H1 (cell line): ENCODE results near the gene MACROD2. TPM values are rescaled to one million over a fixed set of nuclear protein-coding genes. Genes with fewer than 3 reads are reported as not detected.

Experiments
- CTCF ChIA-PET: fragments of 300-600 bp; sonication (Branson Sonifier 250); formaldehyde crosslinking; loops from one replicate; lab custom pipeline; 2021; ENCODE audit not compliant: partially characterized antibody; lab: Charles Lee
- POLR2A ChIA-PET: fragments of 300-600 bp; sonication (Branson Sonifier 250); formaldehyde crosslinking; loops from one replicate; lab custom pipeline; 2021; ENCODE audit warnings: inconsistent platforms; ENCODE audit not compliant: partially characterized antibody; lab: Charles Lee
- DNase-seq, 2 experiments: peaks; one replicate each; pipeline versions ENCODE4 v3.0.0 to v3.0.0-alpha.2; 2010 to 2022; ENCODE audit warnings: low spot score in 2 of 2, low read depth in 1 of 2, mixed read lengths in 1 of 2
- FAIRE-seq: peaks from 2 replicates; lab custom pipeline; 2011; peaks lifted over from hg19 to GRCh38; lab: Jason Lieb, UNC
- H2AFZ ChIP-seq: 2 replicates; pipeline ENCODE4 v1.8.1; 2012; ENCODE audit warnings: low read length, inconsistent platforms
- H2AK5ac ChIP-seq: 2 replicates; pipeline ENCODE4 v1.6.1; 2013; ENCODE audit warnings: low read depth, low read length
- H2BK120ac ChIP-seq: replicated peaks from 2 replicates; pipeline ENCODE3; 2013; ENCODE audit warnings: low read depth, low read length, inconsistent platforms
- H2BK12ac ChIP-seq: 2 replicates; pipeline ENCODE4 v1.6.1; 2013; ENCODE audit warnings: low read depth, low read length
- H2BK15ac ChIP-seq: 2 replicates; pipeline ENCODE4 v1.6.1; 2013; ENCODE audit warnings: low read length
- H2BK20ac ChIP-seq: 2 replicates; pipeline ENCODE4 v1.6.1; 2013; ENCODE audit warnings: low read length
- H2BK5ac ChIP-seq: 2 replicates; pipeline ENCODE4 v1.6.1; 2013; ENCODE audit warnings: low read depth, low read length
- H3K14ac ChIP-seq: 2 replicates; pipeline ENCODE4 v1.6.1; 2013; ENCODE audit warnings: inconsistent platforms; ENCODE audit not compliant: insufficient read length
- H3K18ac ChIP-seq: 2 replicates; pipeline ENCODE4 v1.6.1; 2013; ENCODE audit warnings: low read length; ENCODE audit errors: extremely low read depth
- H3K23ac ChIP-seq: 2 replicates; pipeline ENCODE4 v1.6.1; 2013; ENCODE audit warnings: inconsistent platforms; ENCODE audit not compliant: insufficient read length
- H3K23me2 ChIP-seq: 2 replicates; pipeline ENCODE4 v1.6.1; 2013; ENCODE audit warnings: low read depth, low read length
- H3K27ac ChIP-seq: 2 replicates; pipeline ENCODE4 v1.6.1; 2011; ENCODE audit warnings: low read depth, low read length, inconsistent platforms
- H3K27me3 ChIP-seq, 4 experiments: replicated peaks in 1 of 4; 1 replicate in 1 of 4; 2 replicates in 3 of 4; pipeline versions ENCODE4 v1.6.1 to v1.8.1; 2011 to 2013; ENCODE audit warnings: low read length in 3 of 4, mild to moderate bottlenecking in 3 of 4, inconsistent platforms in 2 of 4, mixed read lengths in 2 of 4, moderate library complexity in 1 of 4; ENCODE audit not compliant: control insufficient read depth in 3 of 4, insufficient read depth in 3 of 4; ENCODE audit errors: extremely low read depth in 1 of 4
- H3K36me3 ChIP-seq, 4 experiments: 2 replicates each; pipeline versions ENCODE4 v1.6.1 to v1.8.1; 2011 to 2013; ENCODE audit warnings: mild to moderate bottlenecking in 4 of 4, low read length in 3 of 4, moderate library complexity in 2 of 4, control low read depth in 1 of 4, inconsistent platforms in 1 of 4; ENCODE audit not compliant: insufficient read depth in 4 of 4, control insufficient read depth in 2 of 4
- H3K4ac ChIP-seq: replicated peaks from 2 replicates; pipeline ENCODE3; 2013; ENCODE audit warnings: low read length, low read depth, mixed read lengths, inconsistent platforms; ENCODE audit not compliant: insufficient read length
- H3K4me1 ChIP-seq, 4 experiments: replicated peaks in 1 of 4; 1 replicate in 1 of 4; 2 replicates in 3 of 4; pipeline versions ENCODE4 v1.6.1 to v1.8.1; 2011 to 2013; ENCODE audit warnings: low read length in 3 of 4, inconsistent platforms in 2 of 4, mixed read lengths in 1 of 4; ENCODE audit not compliant: insufficient read depth in 4 of 4, control insufficient read depth in 3 of 4
- H3K4me2 ChIP-seq, 2 experiments: 2 replicates each; pipeline versions ENCODE4 v1.6.1 to v1.8.1; 2011 to 2013; ENCODE audit warnings: low read depth in 2 of 2, low read length in 2 of 2, control low read depth in 1 of 2, inconsistent platforms in 1 of 2, mild to moderate bottlenecking in 1 of 2; ENCODE audit not compliant: insufficient read depth in 1 of 2
- H3K4me3 ChIP-seq, 4 experiments: fragments of 200-600, 300-600 bp in 1 of 4; sonication (generic), shearing (Covaris generic), sonication (Bioruptor Twin) in 1 of 4; 2 replicates each; pipeline versions ENCODE4 v1.5.1 to v1.8.1; 2011 to 2016; ENCODE audit warnings: low read length in 4 of 4, low read depth in 3 of 4, control low read depth in 2 of 4, inconsistent platforms in 2 of 4, mild to moderate bottlenecking in 2 of 4, mixed read lengths in 1 of 4, moderate library complexity in 1 of 4; ENCODE audit not compliant: insufficient read depth in 2 of 4; ENCODE audit errors: extremely low read depth in 1 of 4
- H3K56ac ChIP-seq: replicated peaks from 2 replicates; pipeline ENCODE3; 2013; ENCODE audit warnings: low read depth, mild to moderate bottlenecking, mixed read lengths, low read length, inconsistent platforms; ENCODE audit not compliant: insufficient read length
- H3K79me1 ChIP-seq: 2 replicates; pipeline ENCODE4 v1.6.1; 2013; ENCODE audit warnings: low read depth, low read length, control low read depth
- H3K79me2 ChIP-seq, 2 experiments: 2 replicates each; pipeline versions ENCODE4 v1.6.1 to v1.8.1; 2012 to 2013; ENCODE audit warnings: low read length in 2 of 2, mild to moderate bottlenecking in 2 of 2, inconsistent platforms in 1 of 2; ENCODE audit not compliant: insufficient read depth in 2 of 2, control insufficient read depth in 1 of 2
- H3K9ac ChIP-seq, 4 experiments: replicated peaks in 1 of 4; 1 replicate in 1 of 4; 2 replicates in 3 of 4; pipeline versions ENCODE4 v1.6.1 to v1.8.1; 2011 to 2013; ENCODE audit warnings: low read depth in 3 of 4, low read length in 3 of 4, control low read depth in 2 of 4, mild to moderate bottlenecking in 2 of 4, moderate library complexity in 2 of 4, inconsistent platforms in 1 of 4; ENCODE audit errors: extremely low read depth in 1 of 4
- H3K9me3 ChIP-seq, 2 experiments: 2 replicates each; pipeline versions ENCODE4 v1.6.1 to v1.8.1; 2012 to 2013; ENCODE audit warnings: mild to moderate bottlenecking in 2 of 2, moderate library complexity in 2 of 2, control low read depth in 1 of 2, inconsistent platforms in 1 of 2, low read depth in 1 of 2, low read length in 1 of 2, mixed read lengths in 1 of 2; ENCODE audit not compliant: insufficient read depth in 2 of 2
- H4K20me1 ChIP-seq, 2 experiments: replicated peaks in 1 of 2; 2 replicates each; pipeline versions ENCODE3 to v1.8.1; 2011 to 2013; ENCODE audit warnings: inconsistent platforms in 2 of 2, low read length in 2 of 2, mild to moderate bottlenecking in 1 of 2; ENCODE audit not compliant: insufficient read depth in 2 of 2, control insufficient read depth in 1 of 2
- H4K5ac ChIP-seq: 2 replicates; pipeline ENCODE4 v1.6.1; 2013; ENCODE audit warnings: low read length, low read depth, mixed read lengths, inconsistent platforms; ENCODE audit not compliant: insufficient read length
- H4K8ac ChIP-seq: 2 replicates; pipeline ENCODE4 v1.8.0; 2013; ENCODE audit warnings: mild to moderate bottlenecking, moderate library complexity, low read length, inconsistent platforms; ENCODE audit not compliant: insufficient read depth; ENCODE audit errors: extremely low read depth
- H4K91ac ChIP-seq: replicated peaks from 2 replicates; pipeline ENCODE3; 2013; ENCODE audit warnings: low read length, mixed read lengths, inconsistent platforms; ENCODE audit not compliant: insufficient read length
- CHD1 ChIP-seq: IDR thresholded peaks from 2 replicates; pipeline ENCODE4 v1.6.1; 2012; ENCODE audit warnings: low read depth, low read length, improper control_type of control experiment
- FOSL1 ChIP-seq: IDR thresholded peaks from 2 replicates; pipeline ENCODE4 v1.6.1; 2011; ENCODE audit warnings: mild to moderate bottlenecking, low read depth, low read length, moderate library complexity; ENCODE audit not compliant: insufficient read depth
- HDAC2 ChIP-seq, 2 experiments: fragments of 300-600 bp in 1 of 2; sonication (generic) in 1 of 2; IDR thresholded peaks; 2 replicates each; pipeline ENCODE4 v1.6.1; 2011 to 2012; ENCODE audit warnings: low read depth in 2 of 2, low read length in 2 of 2, mild to moderate bottlenecking in 2 of 2, moderate library complexity in 2 of 2, borderline replicate concordance in 1 of 2, inconsistent platforms in 1 of 2
- JUN ChIP-seq: IDR thresholded peaks from 2 replicates; pipeline ENCODE4 v1.6.1; 2011; ENCODE audit warnings: low read depth, mild to moderate bottlenecking, improper control_type of control experiment, low read length
- POU5F1 ChIP-seq: IDR thresholded peaks from 2 replicates; pipeline ENCODE4 v1.6.1; 2011; ENCODE audit warnings: low read depth, mild to moderate bottlenecking, low read length, moderate library complexity
- RFX5 ChIP-seq: IDR thresholded peaks from 2 replicates; pipeline ENCODE4 v1.6.1; 2011; ENCODE audit warnings: low read depth, low read length, improper control_type of control experiment, borderline replicate concordance
- TBP ChIP-seq: IDR thresholded peaks from 2 replicates; pipeline ENCODE4 v1.6.1; 2011; ENCODE audit warnings: low read depth, low read length, improper control_type of control experiment
- WGBS, 2 experiments: shearing (Covaris generic) in 1 of 2; methylation state at CpG; one replicate each; pipeline versions ENCODE4 v1.1.6 to v1.1.7; 2013 to 2015; ENCODE audit warnings: low lambda C conversion rate in 2 of 2, mixed read lengths in 2 of 2, inconsistent platforms in 1 of 2, low coverage in 1 of 2, missing lambda C conversion rate in 1 of 2; ENCODE audit not compliant: insufficient replicate concordance in 2 of 2, insufficient coverage in 1 of 2, insufficient read length in 1 of 2; ENCODE audit errors: extremely low coverage in 1 of 2, missing lambda C conversion rate in 1 of 2; 5-methylcytosine and 5-hydroxymethylcytosine counted together
- polyA plus RNA-seq, 7 experiments: library from polyadenylated mRNA; depleted of rRNA in 3 of 7; stranded (reverse) in 5 of 7; unstranded in 2 of 7; fragments of >200 nt in 5 of 7; fragments of 200-250 nt in 2 of 7; gene quantifications; 1 replicate in 5 of 7; 2 replicates in 1 of 7; 4 replicates in 1 of 7; pipeline versions ENCODE4 v1.2.1 to v1.2.3, GENCODE V29; 2011 to 2013; ENCODE audit warnings: missing spikeins in 2 of 7, mixed read lengths in 2 of 7
- total RNA-seq: library from RNA; stranded (reverse); fragmentation: NEBNext Ultra II Directional; extraction: Animal tissue kit (Norgen Biotek cat#: 25700); gene quantifications from 2 replicates; pipeline ENCODE4 v1.2.1, GENCODE V29; 2021
- TF ChIP-seq, protein P1 (sequence below): IDR thresholded peaks from 2 replicates; pipeline ENCODE4 v1.6.1; 2011; ENCODE audit warnings: low read length, improper control_type of control experiment

Gene MACROD2
- total and polyA plus RNA-seq, 2 of the 8 experiments (the other 6 are each of a cell fraction or from before 2014, with no cell fraction given) = 0.70 to 3.9 TPM

DNA sequence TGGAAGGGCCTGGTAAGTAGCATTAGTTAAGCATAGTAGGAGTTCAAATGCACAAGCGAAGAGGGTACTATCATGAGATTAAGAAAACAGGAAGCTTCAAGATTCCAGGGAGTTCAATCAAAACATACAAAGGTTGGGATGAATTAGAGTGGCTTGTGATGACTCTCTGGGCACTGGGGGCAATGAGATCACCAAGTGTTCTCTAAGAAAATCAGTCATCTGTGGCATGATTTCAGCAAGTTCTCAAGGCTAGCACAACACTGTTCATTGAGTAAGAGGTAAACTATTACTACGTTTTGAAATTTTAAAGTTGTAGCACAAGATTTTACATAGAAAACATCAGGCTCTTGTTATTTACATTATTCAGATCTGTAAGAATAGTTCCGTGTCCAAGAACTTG lies 481.8 kb downstream of the MACROD2 start:
- no peak overlapping the region for H2BK120ac ChIP-seq
- H2AK5ac ChIP-seq = no peak overlapping the region
- no peak overlapping the region for H3K4me3 ChIP-seq
- no peak overlapping the region for H4K8ac ChIP-seq
- H2BK20ac ChIP-seq = no peak overlapping the region
- no peak overlapping the region for H3K4ac ChIP-seq
- H3K23me2 ChIP-seq = no peaks in the 10 kb centered on the region
- no peak for TF ChIP-seq FOSL1
- no peak for TF ChIP-seq HDAC2 (IDR thresholded peaks at IDR 0.05; ENCODE audit: borderline replicate concordance in 1 of 2, low read depth in 2 of 2, low read length in 2 of 2)
- no peak for TF ChIP-seq POU5F1
- TF ChIP-seq, protein P1, sequence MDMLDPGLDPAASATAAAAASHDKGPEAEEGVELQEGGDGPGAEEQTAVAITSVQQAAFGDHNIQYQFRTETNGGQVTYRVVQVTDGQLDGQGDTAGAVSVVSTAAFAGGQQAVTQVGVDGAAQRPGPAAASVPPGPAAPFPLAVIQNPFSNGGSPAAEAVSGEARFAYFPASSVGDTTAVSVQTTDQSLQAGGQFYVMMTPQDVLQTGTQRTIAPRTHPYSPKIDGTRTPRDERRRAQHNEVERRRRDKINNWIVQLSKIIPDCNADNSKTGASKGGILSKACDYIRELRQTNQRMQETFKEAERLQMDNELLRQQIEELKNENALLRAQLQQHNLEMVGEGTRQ = no peak
- no peak for TF ChIP-seq JUN
- no peak for TF ChIP-seq CHD1
- no peak for TF ChIP-seq RFX5
- TF ChIP-seq TBP = no peak
- no peaks in the 10 kb centered on the region for H3K79me2 ChIP-seq
- no peaks in the 10 kb centered on the region; a peak in 1 of 7 replicates for H3K4me1 ChIP-seq
- H3K27me3 ChIP-seq = no peaks in the 10 kb centered on the region
- ChIA-PET CTCF (no interaction called here), POLR2A (no interaction called here)
- no peak overlapping the region for H3K14ac ChIP-seq
- no peak overlapping the region for H2BK12ac ChIP-seq
- H2AFZ ChIP-seq = no peak overlapping the region; the same call in none of the 2 replicates
- no peaks in the 10 kb centered on the region for H3K9me3 ChIP-seq
- no peak overlapping the region for H3K56ac ChIP-seq
- no peaks in the 10 kb centered on the region for H3K79me1 ChIP-seq
- no peaks in the 10 kb centered on the region for H3K36me3 ChIP-seq
- FAIRE-seq (no peak), DNase-seq (no peak)
- no peak overlapping the region for H3K18ac ChIP-seq
- H3K27ac ChIP-seq = no peak overlapping the region
- no peak overlapping the region for H3K9ac ChIP-seq
- no peaks in the 10 kb centered on the region for H4K20me1 ChIP-seq
- H4K91ac ChIP-seq = no peak overlapping the region
- no peak overlapping the region for H3K4me2 ChIP-seq
- H3K23ac ChIP-seq = no peak overlapping the region
- H4K5ac ChIP-seq = no peak overlapping the region
- no peak overlapping the region for H2BK15ac ChIP-seq
- WGBS, 2 experiments = 100% methylated on average over 3 of the region's 3 CpGs; no CpG with 5 or more reads in 1 of the 2 experiments
- H2BK5ac ChIP-seq = no peak overlapping the region
